H1 (cell line): ENCODE results near the gene PPIF. TPM values are rescaled to one million over a fixed set of nuclear protein-coding genes. Genes with fewer than 3 reads are reported as not detected.

Experiments
- CTCF ChIA-PET: fragments of 300-600 bp; sonication (Branson Sonifier 250); formaldehyde crosslinking; loops from one replicate; lab custom pipeline; 2021; ENCODE audit not compliant: partially characterized antibody; lab: Charles Lee
- POLR2A ChIA-PET: fragments of 300-600 bp; sonication (Branson Sonifier 250); formaldehyde crosslinking; loops from one replicate; lab custom pipeline; 2021; ENCODE audit warnings: inconsistent platforms; ENCODE audit not compliant: partially characterized antibody; lab: Charles Lee
- DNase-seq, 2 experiments: peaks; one replicate each; pipeline versions ENCODE4 v3.0.0 to v3.0.0-alpha.2; 2010 to 2022; ENCODE audit warnings: low spot score in 2 of 2, low read depth in 1 of 2, mixed read lengths in 1 of 2
- FAIRE-seq: peaks from 2 replicates; lab custom pipeline; 2011; peaks lifted over from hg19 to GRCh38; lab: Jason Lieb, UNC
- H2AFZ ChIP-seq: 2 replicates; pipeline ENCODE4 v1.8.1; 2012; ENCODE audit warnings: low read length, inconsistent platforms
- H2AK5ac ChIP-seq: 2 replicates; pipeline ENCODE4 v1.6.1; 2013; ENCODE audit warnings: low read depth, low read length
- H2BK120ac ChIP-seq: replicated peaks from 2 replicates; pipeline ENCODE3; 2013; ENCODE audit warnings: low read depth, low read length, inconsistent platforms
- H2BK12ac ChIP-seq: 2 replicates; pipeline ENCODE4 v1.6.1; 2013; ENCODE audit warnings: low read depth, low read length
- H2BK15ac ChIP-seq: 2 replicates; pipeline ENCODE4 v1.6.1; 2013; ENCODE audit warnings: low read length
- H2BK20ac ChIP-seq: 2 replicates; pipeline ENCODE4 v1.6.1; 2013; ENCODE audit warnings: low read length
- H2BK5ac ChIP-seq: 2 replicates; pipeline ENCODE4 v1.6.1; 2013; ENCODE audit warnings: low read depth, low read length
- H3K14ac ChIP-seq: 2 replicates; pipeline ENCODE4 v1.6.1; 2013; ENCODE audit warnings: inconsistent platforms; ENCODE audit not compliant: insufficient read length
- H3K18ac ChIP-seq: 2 replicates; pipeline ENCODE4 v1.6.1; 2013; ENCODE audit warnings: low read length; ENCODE audit errors: extremely low read depth
- H3K23ac ChIP-seq: 2 replicates; pipeline ENCODE4 v1.6.1; 2013; ENCODE audit warnings: inconsistent platforms; ENCODE audit not compliant: insufficient read length
- H3K23me2 ChIP-seq: 2 replicates; pipeline ENCODE4 v1.6.1; 2013; ENCODE audit warnings: low read depth, low read length
- H3K27ac ChIP-seq: 2 replicates; pipeline ENCODE4 v1.6.1; 2011; ENCODE audit warnings: low read depth, low read length, inconsistent platforms
- H3K27me3 ChIP-seq, 4 experiments: replicated peaks in 1 of 4; 1 replicate in 1 of 4; 2 replicates in 3 of 4; pipeline versions ENCODE4 v1.6.1 to v1.8.1; 2011 to 2013; ENCODE audit warnings: low read length in 3 of 4, mild to moderate bottlenecking in 3 of 4, inconsistent platforms in 2 of 4, mixed read lengths in 2 of 4, moderate library complexity in 1 of 4; ENCODE audit not compliant: control insufficient read depth in 3 of 4, insufficient read depth in 3 of 4; ENCODE audit errors: extremely low read depth in 1 of 4
- H3K36me3 ChIP-seq, 4 experiments: 2 replicates each; pipeline versions ENCODE4 v1.6.1 to v1.8.1; 2011 to 2013; ENCODE audit warnings: mild to moderate bottlenecking in 4 of 4, low read length in 3 of 4, moderate library complexity in 2 of 4, control low read depth in 1 of 4, inconsistent platforms in 1 of 4; ENCODE audit not compliant: insufficient read depth in 4 of 4, control insufficient read depth in 2 of 4
- H3K4ac ChIP-seq: replicated peaks from 2 replicates; pipeline ENCODE3; 2013; ENCODE audit warnings: low read length, low read depth, mixed read lengths, inconsistent platforms; ENCODE audit not compliant: insufficient read length
- H3K4me1 ChIP-seq, 4 experiments: replicated peaks in 1 of 4; 1 replicate in 1 of 4; 2 replicates in 3 of 4; pipeline versions ENCODE4 v1.6.1 to v1.8.1; 2011 to 2013; ENCODE audit warnings: low read length in 3 of 4, inconsistent platforms in 2 of 4, mixed read lengths in 1 of 4; ENCODE audit not compliant: insufficient read depth in 4 of 4, control insufficient read depth in 3 of 4
- H3K4me2 ChIP-seq, 2 experiments: 2 replicates each; pipeline versions ENCODE4 v1.6.1 to v1.8.1; 2011 to 2013; ENCODE audit warnings: low read depth in 2 of 2, low read length in 2 of 2, control low read depth in 1 of 2, inconsistent platforms in 1 of 2, mild to moderate bottlenecking in 1 of 2; ENCODE audit not compliant: insufficient read depth in 1 of 2
- H3K4me3 ChIP-seq, 4 experiments: fragments of 200-600, 300-600 bp in 1 of 4; sonication (generic), shearing (Covaris generic), sonication (Bioruptor Twin) in 1 of 4; 2 replicates each; pipeline versions ENCODE4 v1.5.1 to v1.8.1; 2011 to 2016; ENCODE audit warnings: low read length in 4 of 4, low read depth in 3 of 4, control low read depth in 2 of 4, inconsistent platforms in 2 of 4, mild to moderate bottlenecking in 2 of 4, mixed read lengths in 1 of 4, moderate library complexity in 1 of 4; ENCODE audit not compliant: insufficient read depth in 2 of 4; ENCODE audit errors: extremely low read depth in 1 of 4
- H3K56ac ChIP-seq: replicated peaks from 2 replicates; pipeline ENCODE3; 2013; ENCODE audit warnings: low read depth, mild to moderate bottlenecking, mixed read lengths, low read length, inconsistent platforms; ENCODE audit not compliant: insufficient read length
- H3K79me1 ChIP-seq: 2 replicates; pipeline ENCODE4 v1.6.1; 2013; ENCODE audit warnings: low read depth, low read length, control low read depth
- H3K79me2 ChIP-seq, 2 experiments: 2 replicates each; pipeline versions ENCODE4 v1.6.1 to v1.8.1; 2012 to 2013; ENCODE audit warnings: low read length in 2 of 2, mild to moderate bottlenecking in 2 of 2, inconsistent platforms in 1 of 2; ENCODE audit not compliant: insufficient read depth in 2 of 2, control insufficient read depth in 1 of 2
- H3K9ac ChIP-seq, 4 experiments: replicated peaks in 1 of 4; 1 replicate in 1 of 4; 2 replicates in 3 of 4; pipeline versions ENCODE4 v1.6.1 to v1.8.1; 2011 to 2013; ENCODE audit warnings: low read depth in 3 of 4, low read length in 3 of 4, control low read depth in 2 of 4, mild to moderate bottlenecking in 2 of 4, moderate library complexity in 2 of 4, inconsistent platforms in 1 of 4; ENCODE audit errors: extremely low read depth in 1 of 4
- H3K9me3 ChIP-seq, 2 experiments: 2 replicates each; pipeline versions ENCODE4 v1.6.1 to v1.8.1; 2012 to 2013; ENCODE audit warnings: mild to moderate bottlenecking in 2 of 2, moderate library complexity in 2 of 2, control low read depth in 1 of 2, inconsistent platforms in 1 of 2, low read depth in 1 of 2, low read length in 1 of 2, mixed read lengths in 1 of 2; ENCODE audit not compliant: insufficient read depth in 2 of 2
- H4K20me1 ChIP-seq, 2 experiments: replicated peaks in 1 of 2; 2 replicates each; pipeline versions ENCODE3 to v1.8.1; 2011 to 2013; ENCODE audit warnings: inconsistent platforms in 2 of 2, low read length in 2 of 2, mild to moderate bottlenecking in 1 of 2; ENCODE audit not compliant: insufficient read depth in 2 of 2, control insufficient read depth in 1 of 2
- H4K5ac ChIP-seq: 2 replicates; pipeline ENCODE4 v1.6.1; 2013; ENCODE audit warnings: low read length, low read depth, mixed read lengths, inconsistent platforms; ENCODE audit not compliant: insufficient read length
- H4K8ac ChIP-seq: 2 replicates; pipeline ENCODE4 v1.8.0; 2013; ENCODE audit warnings: mild to moderate bottlenecking, moderate library complexity, low read length, inconsistent platforms; ENCODE audit not compliant: insufficient read depth; ENCODE audit errors: extremely low read depth
- H4K91ac ChIP-seq: replicated peaks from 2 replicates; pipeline ENCODE3; 2013; ENCODE audit warnings: low read length, mixed read lengths, inconsistent platforms; ENCODE audit not compliant: insufficient read length
- HDAC6 ChIP-seq: IDR thresholded peaks from one replicate; pipeline ENCODE4 v1.7.1; 2012; ENCODE audit warnings: low read depth, mild to moderate bottlenecking, inconsistent platforms, low read length, moderate library complexity
- TEAD4 ChIP-seq: IDR thresholded peaks from 2 replicates; pipeline ENCODE4 v1.6.1; 2012; ENCODE audit warnings: low read depth, low read length, inconsistent platforms, mixed read lengths
- WGBS, 2 experiments: shearing (Covaris generic) in 1 of 2; methylation state at CpG; one replicate each; pipeline versions ENCODE4 v1.1.6 to v1.1.7; 2013 to 2015; ENCODE audit warnings: low lambda C conversion rate in 2 of 2, mixed read lengths in 2 of 2, inconsistent platforms in 1 of 2, low coverage in 1 of 2, missing lambda C conversion rate in 1 of 2; ENCODE audit not compliant: insufficient replicate concordance in 2 of 2, insufficient coverage in 1 of 2, insufficient read length in 1 of 2; ENCODE audit errors: extremely low coverage in 1 of 2, missing lambda C conversion rate in 1 of 2; 5-methylcytosine and 5-hydroxymethylcytosine counted together
- polyA plus RNA-seq, 7 experiments: library from polyadenylated mRNA; depleted of rRNA in 3 of 7; stranded (reverse) in 5 of 7; unstranded in 2 of 7; fragments of >200 nt in 5 of 7; fragments of 200-250 nt in 2 of 7; gene quantifications; 1 replicate in 5 of 7; 2 replicates in 1 of 7; 4 replicates in 1 of 7; pipeline versions ENCODE4 v1.2.1 to v1.2.3, GENCODE V29; 2011 to 2013; ENCODE audit warnings: missing spikeins in 2 of 7, mixed read lengths in 2 of 7
- total RNA-seq: library from RNA; stranded (reverse); fragmentation: NEBNext Ultra II Directional; extraction: Animal tissue kit (Norgen Biotek cat#: 25700); gene quantifications from 2 replicates; pipeline ENCODE4 v1.2.1, GENCODE V29; 2021

PPIF gene
- total and polyA plus RNA-seq, 2 of the 8 experiments (the other 6 are each of a cell fraction or from before 2014, with no cell fraction given) = 70.2 to 77.6 TPM

DNA sequence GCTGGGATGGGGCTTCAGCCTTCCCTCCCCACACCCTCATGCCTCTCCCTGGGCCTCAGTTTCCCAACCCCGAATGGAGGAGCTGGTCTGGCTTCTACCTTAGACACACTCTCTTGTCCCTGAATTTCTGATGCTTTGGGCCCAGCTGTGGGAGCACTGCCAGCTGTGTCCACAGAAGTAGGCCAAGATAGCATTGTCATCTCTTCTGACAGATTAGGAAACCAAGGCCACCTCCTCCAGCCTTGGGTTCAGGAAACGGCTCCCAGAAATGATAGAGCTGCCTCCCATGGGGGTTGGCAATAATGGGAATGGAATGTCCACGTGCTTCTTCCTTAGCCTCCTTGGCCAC is 1.3 kb downstream of the PPIF start:
- Histone ChIP-seq H3K9ac (no peak overlapping the region), H3K56ac (no peak overlapping the region), H3K79me1 (peaks cover 15% of the 10 kb centered on the region; the same call in 1 of the 2 replicates), H3K4me2 (peak overlapping the region; percentile 64 to 92), H3K14ac (no peak overlapping the region), H4K5ac (no peak overlapping the region), H2BK5ac (no peak overlapping the region), H3K4me3 (peak overlapping the region in 1 of 4 experiments; percentile 77; a peak in 3 of 8 replicates), H3K27me3 (no peaks in the 10 kb centered on the region), H2AFZ (no peak overlapping the region), H3K79me2 (peaks cover 0 to 11% of the 10 kb centered on the region in 2 experiments; a peak in 1 of 4 replicates), H3K27ac (no peak overlapping the region), H3K18ac (no peak overlapping the region), H4K20me1 (peaks cover 12 to 18% of the 10 kb centered on the region in 2 experiments), H3K23me2 (peaks cover 8% of the 10 kb centered on the region; the same call in 1 of the 2 replicates), H3K4me1 (peaks cover 0 to 14% (median 6%) of the 10 kb centered on the region in 4 experiments; a peak in 6 of 7 replicates), H4K91ac (no peak overlapping the region), H3K9me3 (no peaks in the 10 kb centered on the region)
- no peak for DNase-seq
- POLR2A ChIA-PET = interaction anchor here (0.7 to 2.2 kb wide), 7 partner anchors 10 to 804 kb away, joined by 3 to 12 read pairs (median 4); no protein-coding TSS in a partner anchor
- no peak for FAIRE-seq
- TF ChIP-seq TEAD4 (no peak), HDAC6 (no peak)
- TF ChIP-seq, all 59 proteins: peak for 0
- peaks cover 19 to 42% (median 30%) of the 10 kb centered on the region in 4 experiments; a peak in 7 of 8 replicates for H3K36me3 ChIP-seq
- no peak overlapping the region for H3K4ac ChIP-seq
- CTCF ChIA-PET = interaction anchor here (1.1 to 6.6 kb wide), 5 partner anchors 9 to 140 kb away, joined by 3 to 50 read pairs (median 3); no protein-coding TSS in a partner anchor
- no peak overlapping the region for H4K8ac ChIP-seq
- H3K23ac ChIP-seq = no peak overlapping the region
- 88% methylated on average over 3 of the region's 3 CpGs; no CpG with 5 or more reads in 1 of the 2 experiments for WGBS, 2 experiments
- H2BK15ac ChIP-seq = no peak overlapping the region
- no peak overlapping the region for H2AK5ac ChIP-seq
- H2BK12ac ChIP-seq = no peak overlapping the region
- no peak overlapping the region for H2BK20ac ChIP-seq
- H2BK120ac ChIP-seq = no peak overlapping the region
